H1 (cell line): ENCODE measurements around the gene TAF10. TPM values are rescaled to one million over a fixed set of nuclear protein-coding genes. Genes with fewer than 3 reads are reported as not detected.

ENCODE experiments used
- CBX5 ChIP-seq: fragments of 300-800, 300-1000 bp; sonication (generic); IDR thresholded peaks from 2 replicates; pipeline ENCODE4 v1.7.1; 2016; ENCODE audit warnings: antibody characterized with exemption, low read length, low read depth
- polyA plus RNA-seq, 7 experiments: library from polyadenylated mRNA; depleted of rRNA in 3 of 7; stranded (reverse) in 5 of 7; unstranded in 2 of 7; fragments of >200 nt in 5 of 7; fragments of 200-250 nt in 2 of 7; gene quantifications; 1 replicate in 5 of 7; 2 replicates in 1 of 7; 4 replicates in 1 of 7; pipeline versions ENCODE4 v1.2.1 to v1.2.3, GENCODE V29; 2011 to 2013; ENCODE audit warnings: missing spikeins in 2 of 7, mixed read lengths in 2 of 7
- total RNA-seq: library from RNA; stranded (reverse); fragmentation: NEBNext Ultra II Directional; extraction: Animal tissue kit (Norgen Biotek cat#: 25700); gene quantifications from 2 replicates; pipeline ENCODE4 v1.2.1, GENCODE V29; 2021

Gene TAF10
- total and polyA plus RNA-seq, 2 of the 8 experiments (the other 6 are each of a cell fraction or from before 2014, with no cell fraction given): 128 to 213 TPM

GRCh38 chr11:6625156-6625831 is 13.3 kb upstream of the TAF10 start (continued):
- no peak for TF ChIP-seq CBX5
- TF ChIP-seq, all 59 proteins: peak for 0
